Activated CD4-positive, alpha-beta T cell treated with anti-CD3 and anti-CD28 coated beads for 36 hours (primary cell): Measurements from ENCODE around the gene NCKAP5. TPM values are rescaled to one million over a fixed set of nuclear protein-coding genes. Genes with fewer than 3 reads are reported as not detected.
"Not testable (repeated sequence)": the region's sequence is repeated elsewhere in the genome, so short reads cannot be mapped to it uniquely, and the experiment has no call there.

Experiments used
- ATAC-seq: fragments of 200-7000 bp; cut with Tn5 transposase; one replicate; pipeline ENCODE4 v1.10.0; 2021; ENCODE audit warnings: mild to moderate bottlenecking, moderate library complexity
- CTCF ChIA-PET: fragments of 350-600 bp; sonication (Branson Sonifier 250); formaldehyde crosslinking; loops from one replicate; lab custom pipeline; 2021; ENCODE audit warnings: antibody characterized with exemption; lab: Charles Lee
- POLR2A ChIA-PET: fragments of 350-600 bp; sonication (Branson Sonifier 250); formaldehyde crosslinking; loops from one replicate; lab custom pipeline; 2021; ENCODE audit warnings: antibody characterized with exemption, inconsistent platforms; lab: Charles Lee
- DNase-seq: peaks from one replicate; pipeline ENCODE4 v3.0.0-alpha.2; 2020
- H3K27ac Mint-ChIP-seq: one replicate; pipeline ENCODE4 v1.8.0; 2021; ENCODE audit warnings: mixed read lengths
- H3K27me3 Mint-ChIP-seq: one replicate; pipeline ENCODE4 v1.8.0; 2021; ENCODE audit warnings: mixed read lengths
- H3K36me3 Mint-ChIP-seq: one replicate; pipeline ENCODE4 v1.8.0; 2021; ENCODE audit warnings: low read depth, mixed read lengths
- H3K4me1 Mint-ChIP-seq: one replicate; pipeline ENCODE4 v1.8.0; 2021; ENCODE audit warnings: mixed read lengths
- H3K4me3 Mint-ChIP-seq: one replicate; pipeline ENCODE4 v1.8.0; 2021; ENCODE audit warnings: mild to moderate bottlenecking, moderate library complexity, mixed read lengths
- H3K9me3 Mint-ChIP-seq: one replicate; pipeline ENCODE4 v1.8.0; 2021; ENCODE audit warnings: low read depth, mixed read lengths
- intact Hi-C, 2 experiments: fragments of 100-400 bp; cut with DNase I in 1 of 2; cut with micrococcal nuclease in 1 of 2; formaldehyde crosslinking; loops; one replicate each; pipeline versions ENCODE4 v1.14.2 to v1.15.1; 2022 to 2024; cut with DNase I, micrococcal nuclease
- total RNA-seq, 2 experiments: library from RNA; stranded (reverse); gene quantifications; one replicate each; pipeline ENCODE4 v1.2.3, GENCODE V29; 2021

Gene NCKAP5
- total RNA-seq, 2 experiments from 2014 or later: not detected

GRCh38 chr2:133519677-133520076, 48.6 kb downstream of the NCKAP5 start:
- CTCF ChIA-PET: interaction anchor here (0.6 to 1.0 kb wide), 3 partner anchors 23 to 325 kb away, joined by 3 read pairs; no protein-coding TSS in a partner anchor
- POLR2A ChIA-PET, ATAC-seq, H3K27me3 Mint-ChIP-seq, H3K36me3 Mint-ChIP-seq, DNase-seq, H3K4me1 Mint-ChIP-seq, H3K9me3 Mint-ChIP-seq, H3K4me3 Mint-ChIP-seq, H3K27ac Mint-ChIP-seq: not testable (repeated sequence)
- intact Hi-C loops: loop anchor here (1.0 to 10.0 kb wide), 3 partner anchors 261 to 325 kb away; no protein-coding TSS in a partner anchor

GRCh38 chr2:133518700-133519344, 49.4 kb downstream of the NCKAP5 start:
- Mint-ChIP-seq H3K9me3 (no peaks in the 10 kb centered on the region), H3K4me1 (no peaks in the 10 kb centered on the region), H3K36me3 (no peaks in the 10 kb centered on the region), H3K27ac (no peak overlapping the region), H3K4me3 (no peak overlapping the region), H3K27me3 (no peaks in the 10 kb centered on the region)
- ChIA-PET CTCF (interaction anchor here (0.8 to 1.0 kb wide), 2 partner anchors 22 to 261 kb away, joined by 3 read pairs; no protein-coding TSS in a partner anchor), POLR2A (no interaction called here)
- DNase-seq (no peak), ATAC-seq (no peak)
- intact Hi-C loops: loop anchor here in 1 of 2 experiments (1.0 to 2.0 kb wide), 2 partner anchors 262 to 325 kb away; no protein-coding TSS in a partner anchor

GRCh38 chr2:133517876-133518275, 50.4 kb downstream of the NCKAP5 start:
- no peak for ATAC-seq
- DNase-seq: no peak
- Mint-ChIP-seq H3K9me3 (no peaks in the 10 kb centered on the region), H3K36me3 (no peaks in the 10 kb centered on the region), H3K27me3 (no peaks in the 10 kb centered on the region), H3K27ac (no peak overlapping the region), H3K4me1 (no peaks in the 10 kb centered on the region), H3K4me3 (no peak overlapping the region)
- CTCF ChIA-PET: no interaction called here
- intact Hi-C loops: loop anchor here in 1 of 2 experiments (2.0 kb wide), 1 partner anchor 263 kb away; no protein-coding TSS in a partner anchor
- POLR2A ChIA-PET: no interaction called here

GRCh38 chr2:133516405-133517026, 51.7 kb downstream of the NCKAP5 start:
- intact Hi-C loops: no loop called here
- DNase-seq (no peak), ATAC-seq (no peak)
- ChIA-PET POLR2A (no interaction called here), CTCF (no interaction called here)
- H3K27ac Mint-ChIP-seq: no peak overlapping the region
- no peaks in the 10 kb centered on the region for H3K9me3 Mint-ChIP-seq
- no peaks in the 10 kb centered on the region for H3K36me3 Mint-ChIP-seq
- H3K27me3 Mint-ChIP-seq: no peaks in the 10 kb centered on the region
- no peak overlapping the region for H3K4me3 Mint-ChIP-seq
- no peaks in the 10 kb centered on the region for H3K4me1 Mint-ChIP-seq

GRCh38 chr2:133515271-133515670, 53.0 kb downstream of the NCKAP5 start:
- no peak for DNase-seq
- Mint-ChIP-seq H3K4me1 (no peaks in the 10 kb centered on the region), H3K36me3 (no peaks in the 10 kb centered on the region), H3K9me3 (no peaks in the 10 kb centered on the region), H3K4me3 (no peak overlapping the region), H3K27me3 (no peaks in the 10 kb centered on the region), H3K27ac (no peak overlapping the region)
- ChIA-PET CTCF (interaction anchor here (1.2 kb wide), 1 partner anchor 265 kb away, joined by 4 read pairs; no protein-coding TSS in a partner anchor), POLR2A (no interaction called here)
- intact Hi-C loops: no loop called here
- ATAC-seq: no peak

- POLR2A ChIA-PET: no interaction called here
- no peak for ATAC-seq
Measured at GRCh38 chr2:133513893-133514292, 54.4 kb downstream of the NCKAP5 start.

GRCh38 chr2:133512121-133512520, 56.1 kb downstream of the NCKAP5 start:
- ChIA-PET CTCF (no interaction called here), POLR2A (no interaction called here)
- H3K27me3 Mint-ChIP-seq: no peaks in the 10 kb centered on the region
- H3K9me3 Mint-ChIP-seq: no peaks in the 10 kb centered on the region
- ATAC-seq: no peak
- H3K4me1 Mint-ChIP-seq: no peaks in the 10 kb centered on the region
- intact Hi-C loops: no loop called here
- no peak for DNase-seq
- no peaks in the 10 kb centered on the region for H3K36me3 Mint-ChIP-seq
- no peak overlapping the region for H3K27ac Mint-ChIP-seq
- no peak overlapping the region for H3K4me3 Mint-ChIP-seq

More at GRCh38 chr2:133513893-133514292, 54.4 kb downstream of the NCKAP5 start:
- intact Hi-C loops: no loop called here
- CTCF ChIA-PET: interaction anchor here (0.6 kb wide), 1 partner anchor 330 kb away, joined by 3 read pairs; no protein-coding TSS in a partner anchor
- Mint-ChIP-seq H3K4me1 (no peaks in the 10 kb centered on the region), H3K4me3 (no peak overlapping the region), H3K36me3 (no peaks in the 10 kb centered on the region), H3K27me3 (no peaks in the 10 kb centered on the region), H3K9me3 (no peaks in the 10 kb centered on the region), H3K27ac (no peak overlapping the region)
- DNase-seq: no peak

- Mint-ChIP-seq H3K36me3 (no peaks in the 10 kb centered on the region), H3K4me1 (no peaks in the 10 kb centered on the region), H3K9me3 (no peaks in the 10 kb centered on the region), H3K4me3 (no peak overlapping the region), H3K27ac (no peak overlapping the region), H3K27me3 (no peaks in the 10 kb centered on the region)
- no peak for DNase-seq
- ATAC-seq: no peak
- CTCF ChIA-PET: no interaction called here
- intact Hi-C loops: no loop called here
- POLR2A ChIA-PET: no interaction called here
Measured at GRCh38 chr2:133511679-133512078, 56.6 kb downstream of the NCKAP5 start.

GRCh38 chr2:133509777-133510176, 58.5 kb downstream of the NCKAP5 start:
- Mint-ChIP-seq H3K27ac (no peak overlapping the region), H3K4me1 (no peaks in the 10 kb centered on the region), H3K36me3 (no peaks in the 10 kb centered on the region), H3K9me3 (no peaks in the 10 kb centered on the region), H3K4me3 (no peak overlapping the region), H3K27me3 (no peaks in the 10 kb centered on the region)
- CTCF ChIA-PET: no interaction called here
- POLR2A ChIA-PET: no interaction called here
- ATAC-seq: no peak
- DNase-seq: no peak
- intact Hi-C loops: no loop called here

- no peaks in the 10 kb centered on the region for H3K9me3 Mint-ChIP-seq
- no peaks in the 10 kb centered on the region for H3K36me3 Mint-ChIP-seq
- H3K4me3 Mint-ChIP-seq: no peak overlapping the region
- H3K27ac Mint-ChIP-seq: no peak overlapping the region
- no peak for DNase-seq
- POLR2A ChIA-PET: no interaction called here
- no peaks in the 10 kb centered on the region for H3K27me3 Mint-ChIP-seq
- intact Hi-C loops: no loop called here
- CTCF ChIA-PET: no interaction called here
- no peak for ATAC-seq
- H3K4me1 Mint-ChIP-seq: no peaks in the 10 kb centered on the region
Measured at GRCh38 chr2:133508546-133509165, 59.6 kb downstream of the NCKAP5 start.

GRCh38 chr2:133506996-133507395, 61.3 kb downstream of the NCKAP5 start:
- Mint-ChIP-seq H3K9me3 (no peaks in the 10 kb centered on the region), H3K27me3 (no peaks in the 10 kb centered on the region), H3K27ac (no peak overlapping the region), H3K4me3 (no peak overlapping the region), H3K4me1 (no peaks in the 10 kb centered on the region), H3K36me3 (no peaks in the 10 kb centered on the region)
- ATAC-seq (no peak), DNase-seq (no peak)
- ChIA-PET POLR2A (no interaction called here), CTCF (interaction anchor here (0.7 kb wide), 1 partner anchor 85 kb away, joined by 3 read pairs; no protein-coding TSS in a partner anchor)
- intact Hi-C loops: no loop called here
